ENCODE measurements around the gene ORC3.

ORC3 gene

DNA sequence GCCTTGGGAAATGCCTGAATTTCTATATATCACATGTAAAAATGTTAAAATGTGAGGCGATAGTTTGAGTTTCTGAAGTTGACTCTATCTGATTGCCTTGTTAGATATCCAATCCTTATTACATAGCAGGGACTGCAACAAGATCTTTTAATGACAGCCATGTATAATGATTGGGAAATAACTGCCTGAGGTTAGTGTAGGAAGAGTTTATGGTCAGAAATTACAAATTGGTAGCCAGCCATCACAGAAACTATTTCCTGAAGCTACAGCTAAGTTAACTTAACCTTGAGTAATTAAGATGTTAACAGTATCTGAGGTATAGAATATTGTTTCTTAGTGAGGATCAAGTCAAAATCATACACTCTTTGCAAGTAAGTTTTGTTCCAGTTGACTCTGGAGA, 71.1 kb downstream of the ORC3 start:
- no peak for DNase-seq

GRCh38 chr6:87661503-87661902, 71.6 kb downstream of the ORC3 start:
- TF ChIP-seq CTCF (IDR thresholded peaks at IDR 0.05), result no peak
- DNase-seq, result no peak
- Mint-ChIP-seq H3K4me1 (no peaks in the 10 kb centered on the region), H3K4me3 (no peak overlapping the region), H3K36me3 (ENCODE audit: low read depth) (peaks cover 67% of the 10 kb centered on the region), H3K27me3 (ENCODE audit: low read depth, poor library complexity) (peaks cover 3% of the 10 kb centered on the region), H3K9me3 (no peaks in the 10 kb centered on the region), H3K27ac (no peak overlapping the region)

More for the DNA sequence above, 71.1 kb downstream of the ORC3 start:
- Mint-ChIP-seq H3K4me3 (no peak overlapping the region), H3K27me3 (ENCODE audit: low read depth, poor library complexity) (peaks cover 3% of the 10 kb centered on the region), H3K4me1 (no peaks in the 10 kb centered on the region), H3K36me3 (ENCODE audit: low read depth) (peaks cover 65% of the 10 kb centered on the region), H3K27ac (no peak overlapping the region), H3K9me3 (no peaks in the 10 kb centered on the region)
- TF ChIP-seq CTCF (IDR thresholded peaks at IDR 0.05), result no peak

GRCh38 chr6:87663434-87663833, 73.5 kb downstream of the ORC3 start:
- Mint-ChIP-seq H3K4me1 (no peaks in the 10 kb centered on the region), H3K36me3 (ENCODE audit: low read depth) (peaks cover 65% of the 10 kb centered on the region), H3K4me3 (no peak overlapping the region), H3K9me3 (no peaks in the 10 kb centered on the region), H3K27ac (peak overlapping the region; percentile 71), H3K27me3 (ENCODE audit: low read depth, poor library complexity) (peaks cover 3% of the 10 kb centered on the region)
- no peak for DNase-seq
- no peak for TF ChIP-seq CTCF (IDR thresholded peaks at IDR 0.05)

GRCh38 chr6:87664921-87665485, 75.1 kb downstream of the ORC3 start:
- H3K27ac Mint-ChIP-seq, result no peak overlapping the region
- no peak overlapping the region for H3K4me3 Mint-ChIP-seq
- H3K27me3 Mint-ChIP-seq (ENCODE audit: low read depth, poor library complexity), result peaks cover 3% of the 10 kb centered on the region
- H3K9me3 Mint-ChIP-seq, result no peaks in the 10 kb centered on the region
- DNase-seq, result no peak
- peaks cover 56% of the 10 kb centered on the region for H3K36me3 Mint-ChIP-seq (ENCODE audit: low read depth)
- no peak for TF ChIP-seq CTCF (IDR thresholded peaks at IDR 0.05)
- H3K4me1 Mint-ChIP-seq, result no peaks in the 10 kb centered on the region

- Mint-ChIP-seq H3K36me3 (ENCODE audit: low read depth) (peaks cover 53% of the 10 kb centered on the region), H3K4me3 (no peak overlapping the region), H3K4me1 (peaks cover 16% of the 10 kb centered on the region), H3K27me3 (ENCODE audit: low read depth, poor library complexity) (no peaks in the 10 kb centered on the region), H3K9me3 (no peaks in the 10 kb centered on the region), H3K27ac (no peak overlapping the region)
- DNase-seq, result no peak
- no peak for TF ChIP-seq CTCF (IDR thresholded peaks at IDR 0.05)
These were observed 77.1 kb downstream of the ORC3 start for GRCh38 chr6:87667032-87667431.

GRCh38 chr6:87668013-87668412, 78.1 kb downstream of the ORC3 start:
- no peak for DNase-seq
- Mint-ChIP-seq H3K4me3 (no peak overlapping the region), H3K4me1 (peaks cover 21% of the 10 kb centered on the region), H3K36me3 (ENCODE audit: low read depth) (peaks cover 57% of the 10 kb centered on the region), H3K27me3 (ENCODE audit: low read depth, poor library complexity) (no peaks in the 10 kb centered on the region), H3K9me3 (no peaks in the 10 kb centered on the region), H3K27ac (no peak overlapping the region)
- no peak for TF ChIP-seq CTCF (IDR thresholded peaks at IDR 0.05)
